Hematopoietic multipotent progenitor cell treated with erythropoietin and hydrocortisone succinate and interleukin-3 and kit ligand, for 17 days (in vitro differentiated cells): ENCODE results near the gene RICTOR.

Experiments used
- DNase-seq: peaks from one replicate; pipeline ENCODE4 v3.0.0-alpha.2; 2015; ENCODE audit warnings: low spot score

The RICTOR gene

GRCh38 chr5:39092581-39093351 is 18.6 kb upstream of the RICTOR start:
- no peak for DNase-seq

GRCh38 chr5:39091940-39092580 is 17.9 kb upstream of the RICTOR start:
- DNase-seq = no peak

DNA sequence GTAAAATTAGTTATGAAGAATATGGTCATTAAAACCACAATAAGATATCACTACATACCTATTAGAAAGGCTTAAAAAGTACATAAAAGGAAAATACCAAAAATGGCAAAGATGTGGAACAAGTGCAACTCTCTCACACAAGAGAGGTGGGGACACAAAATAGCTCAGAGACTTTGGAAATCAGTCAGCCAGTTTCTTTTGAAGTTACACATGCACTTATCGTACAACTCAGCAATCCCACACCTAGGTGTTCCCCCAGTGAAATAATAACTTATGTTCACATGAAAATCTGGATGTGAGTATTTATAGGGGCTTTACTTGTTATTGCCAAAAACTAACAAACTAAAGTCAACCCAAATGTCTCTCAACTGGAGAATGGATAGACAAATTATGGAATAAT is 9.8 kb upstream of the RICTOR start:
- DNase-seq = no peak

DNA sequence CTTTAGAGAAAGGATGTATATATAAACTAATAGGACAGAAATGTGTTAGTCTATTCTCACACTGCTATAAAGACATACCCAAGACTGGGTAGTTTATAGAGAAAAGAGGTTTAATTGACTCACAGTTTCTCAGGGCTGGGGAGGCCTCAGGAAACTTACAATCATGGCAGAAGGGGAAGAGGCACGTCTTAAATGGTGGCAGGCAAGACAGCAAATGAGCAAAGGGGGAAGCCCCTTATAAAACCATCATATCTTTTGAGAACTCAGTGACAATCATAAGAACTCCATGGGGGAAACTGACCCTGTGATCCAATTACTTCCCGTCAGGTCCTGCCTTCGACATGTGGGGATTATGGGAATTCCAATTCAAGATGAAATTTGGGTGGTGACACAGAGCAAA is 8.8 kb upstream of the RICTOR start:
- DNase-seq = no peak

- DNase-seq = peak; percentile 85
These were observed 6.5 kb upstream of the RICTOR start for GRCh38 chr5:39080597-39081204.

- no peak for DNase-seq
These were observed 6.0 kb upstream of the RICTOR start for GRCh38 chr5:39080168-39080567.

- DNase-seq = no peak
These were observed 4.9 kb upstream of the RICTOR start for GRCh38 chr5:39079147-39079546.

GRCh38 chr5:39076757-39077728 is 2.8 kb upstream of the RICTOR start:
- DNase-seq = peak; percentile 72

DNA sequence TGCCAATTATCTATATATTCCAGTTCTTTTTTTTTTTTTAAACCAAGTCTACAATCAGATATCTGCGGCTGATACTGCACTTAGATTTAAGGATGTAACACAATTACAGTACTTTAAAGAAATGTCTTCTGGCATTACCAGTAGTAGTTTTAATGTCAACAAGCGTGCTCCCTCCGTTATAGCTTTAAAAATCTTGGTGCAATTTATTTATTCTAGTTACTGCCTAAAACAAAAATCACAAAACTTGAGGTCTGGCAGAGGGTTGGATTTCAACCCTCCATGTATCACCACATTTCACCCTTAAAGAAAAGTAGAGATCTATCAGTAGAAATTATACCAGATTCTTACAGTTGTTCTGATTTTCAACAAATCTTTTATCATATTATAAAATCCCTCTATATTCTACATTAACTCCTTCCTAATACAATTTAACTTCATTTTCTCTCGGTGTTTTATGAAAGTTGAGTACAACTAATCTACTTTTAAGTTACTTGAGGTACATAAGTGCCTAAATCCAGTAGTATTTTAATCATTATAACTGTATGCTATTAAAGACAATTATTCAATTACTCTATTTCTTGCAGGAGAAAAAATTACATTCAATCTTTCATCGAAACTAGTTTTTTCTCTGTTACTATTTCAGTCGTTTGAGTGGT is 2.0 kb upstream of the RICTOR start:
- no peak for DNase-seq

GRCh38 chr5:39073767-39074016 is 507 bp downstream of the RICTOR start:
- DNase-seq = no peak

DNA sequence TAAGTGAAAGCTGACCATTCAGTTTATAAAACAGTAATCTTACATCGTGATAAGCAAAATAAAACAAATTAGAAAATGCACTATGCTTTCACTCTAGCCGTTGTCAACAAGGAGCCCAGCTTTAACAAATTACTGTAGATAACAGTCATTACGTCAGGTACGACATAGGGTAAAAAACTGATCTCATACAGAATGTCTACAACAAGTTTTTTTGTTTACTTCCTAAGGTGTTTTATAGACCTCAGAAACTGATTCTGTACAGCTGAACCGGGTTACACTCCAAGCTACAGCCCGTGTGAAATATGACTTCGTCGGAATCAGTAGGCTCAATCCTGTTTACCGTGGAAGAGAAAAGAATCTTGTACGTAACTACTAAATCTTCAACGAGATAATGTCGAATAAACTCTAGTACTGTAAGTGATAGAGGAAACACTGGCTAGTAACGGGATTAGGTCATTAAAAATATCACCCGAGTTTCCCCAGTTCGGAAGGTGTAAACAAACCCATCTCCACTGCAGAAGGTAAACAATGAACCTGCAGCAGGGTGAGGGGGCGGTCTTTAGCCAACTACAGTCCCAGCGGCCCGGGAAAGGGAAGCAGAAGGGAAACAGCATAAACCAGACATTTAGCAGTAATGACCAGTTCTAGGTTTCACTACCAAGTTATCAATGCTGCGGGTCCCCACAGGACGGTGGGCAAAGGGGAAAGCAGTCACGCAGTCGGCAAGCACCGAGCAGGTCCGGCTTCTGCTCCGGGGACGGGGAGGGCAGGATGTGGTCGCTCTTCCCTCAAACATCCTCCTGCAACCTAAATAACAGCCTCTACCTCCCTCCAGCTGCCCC is 1.1 kb downstream of the RICTOR start:
- peak; percentile 86 for DNase-seq

- DNase-seq = no peak
These were observed 6.1 kb downstream of the RICTOR start for GRCh38 chr5:39068099-39068498.

DNA sequence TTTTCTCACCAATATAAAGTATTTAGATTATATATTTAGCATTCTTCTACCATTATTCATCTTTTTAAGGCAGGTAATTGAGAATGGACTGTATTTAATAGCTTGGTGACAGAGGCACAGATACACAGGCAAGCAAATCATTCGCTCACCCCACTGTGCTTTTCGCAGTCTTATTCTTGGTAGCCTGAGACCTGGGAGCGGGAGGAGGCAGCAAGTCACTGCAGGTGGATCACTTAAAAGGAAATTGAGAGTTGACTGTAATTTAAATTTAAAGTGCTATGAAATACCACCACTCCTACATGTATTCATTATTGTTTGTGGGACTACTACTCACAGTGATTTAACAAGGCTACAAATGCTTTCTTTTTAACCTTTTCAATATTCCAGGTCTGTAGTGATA is 9.7 kb downstream of the RICTOR start:
- DNase-seq = no peak

GRCh38 chr5:39063037-39063436 is 11.2 kb downstream of the RICTOR start:
- DNase-seq = no peak

DNA sequence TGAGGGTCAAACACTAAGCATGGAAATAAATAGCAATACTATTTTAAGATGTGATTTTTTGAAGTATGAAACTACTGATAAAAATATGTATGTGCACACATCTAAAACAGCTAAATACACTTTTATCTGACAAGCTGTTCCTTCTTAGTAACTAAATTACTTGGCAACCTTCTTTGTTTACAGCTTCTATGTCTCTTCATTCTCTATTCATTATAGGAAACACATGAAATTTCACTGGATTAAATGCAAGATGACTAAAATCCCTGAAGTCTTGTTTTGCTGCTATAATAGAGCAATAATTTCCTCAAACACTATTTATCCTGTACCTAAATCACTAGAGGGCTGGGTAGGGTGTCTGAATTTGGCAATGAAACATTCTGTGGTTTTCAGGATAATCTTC is 11.7 kb downstream of the RICTOR start:
- no peak for DNase-seq

DNA sequence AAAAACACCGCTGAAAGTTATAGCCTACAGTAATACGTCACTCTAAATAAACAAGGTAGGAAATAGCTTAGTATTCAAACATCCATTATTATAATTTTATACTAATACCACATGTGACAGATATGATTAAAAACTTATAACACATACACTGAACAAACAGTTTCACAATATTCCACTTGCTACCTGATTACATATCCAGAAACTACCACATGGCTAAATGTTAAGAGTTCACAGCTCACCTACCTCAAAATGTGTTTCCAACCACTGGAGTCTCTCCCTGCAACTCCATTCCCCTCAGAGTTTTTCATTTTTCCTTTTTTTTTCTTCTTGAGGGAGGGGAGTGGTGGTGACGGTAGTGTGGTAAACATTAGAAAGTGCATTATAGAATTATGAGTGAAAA is 12.1 kb downstream of the RICTOR start:
- no peak for DNase-seq

DNA sequence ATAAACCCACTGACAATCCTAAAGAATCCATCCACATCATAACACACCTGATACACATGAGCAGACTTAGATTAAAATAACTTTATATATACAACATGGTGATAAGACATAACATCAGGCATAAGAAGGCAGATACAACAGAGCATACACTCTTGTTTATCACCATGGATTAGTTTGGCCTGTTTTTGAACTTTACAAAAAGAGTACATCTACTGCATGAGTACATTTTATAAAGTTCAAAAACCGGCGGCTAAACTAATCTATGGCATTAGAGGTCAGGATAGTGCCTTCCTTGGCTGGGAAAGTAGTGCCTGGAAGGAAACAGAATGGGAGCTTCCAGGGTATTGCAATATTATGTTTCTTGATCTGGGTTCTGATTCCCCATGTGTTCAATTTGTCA is 15.1 kb downstream of the RICTOR start:
- DNase-seq = no peak

GRCh38 chr5:39058178-39058921 is 15.8 kb downstream of the RICTOR start:
- DNase-seq = no peak

DNA sequence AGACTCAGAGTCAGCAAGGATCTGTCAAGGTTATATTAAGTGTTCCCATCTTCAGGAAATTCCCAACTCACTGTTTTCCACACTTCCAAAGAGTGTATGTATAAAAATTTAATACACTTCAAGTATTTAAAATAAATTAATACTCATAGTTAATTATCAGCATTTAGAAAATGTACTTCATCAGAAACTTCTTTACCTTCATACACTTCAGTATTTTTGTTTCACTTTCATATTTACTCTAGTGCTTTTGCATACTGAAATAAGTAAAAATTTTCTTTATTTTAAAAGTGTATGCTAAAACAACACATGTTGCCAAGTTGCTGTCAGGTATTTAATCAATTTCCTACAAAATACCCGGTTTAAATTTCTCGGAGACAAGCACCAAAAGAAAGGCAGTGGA is 16.5 kb downstream of the RICTOR start:
- no peak for DNase-seq

DNA sequence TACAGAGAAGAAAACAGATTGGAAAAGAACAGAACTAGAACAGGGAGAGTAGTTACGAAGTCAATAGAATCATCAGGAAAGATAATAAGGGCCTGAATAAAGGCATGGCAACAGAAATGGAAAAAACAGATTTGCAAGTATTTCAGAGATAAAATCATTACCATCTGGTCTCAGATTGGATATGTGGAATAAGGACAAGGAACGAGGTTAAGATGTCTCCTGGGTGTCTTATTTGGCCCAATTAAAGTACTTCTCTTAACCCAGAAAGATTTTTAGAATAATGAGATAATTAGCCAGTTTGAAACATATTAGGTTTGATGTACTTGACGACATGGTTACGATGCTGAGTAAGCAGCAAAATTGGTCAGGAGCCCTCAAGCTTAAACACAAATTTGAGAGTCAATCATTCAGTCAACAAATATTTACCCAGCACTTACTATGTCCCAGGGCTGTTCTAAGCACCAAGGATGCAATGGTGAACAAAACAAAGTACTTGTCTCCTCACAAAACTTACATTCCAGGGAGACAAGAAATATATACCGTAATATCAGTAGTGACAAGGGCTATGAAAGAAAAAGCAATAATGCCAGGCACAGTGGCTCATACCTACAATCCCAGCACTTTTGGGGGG is 18.3 kb downstream of the RICTOR start:
- DNase-seq = no peak
